ENCODE measurements around the gene SLC6A11. TPM values are rescaled to one million over a fixed set of nuclear protein-coding genes. Genes with fewer than 3 reads are reported as not detected.

Gene SLC6A11
- polyA plus RNA-seq, 2 of the 4 experiments (the other 2 are of a cell fraction): 0.03 TPM

DNA sequence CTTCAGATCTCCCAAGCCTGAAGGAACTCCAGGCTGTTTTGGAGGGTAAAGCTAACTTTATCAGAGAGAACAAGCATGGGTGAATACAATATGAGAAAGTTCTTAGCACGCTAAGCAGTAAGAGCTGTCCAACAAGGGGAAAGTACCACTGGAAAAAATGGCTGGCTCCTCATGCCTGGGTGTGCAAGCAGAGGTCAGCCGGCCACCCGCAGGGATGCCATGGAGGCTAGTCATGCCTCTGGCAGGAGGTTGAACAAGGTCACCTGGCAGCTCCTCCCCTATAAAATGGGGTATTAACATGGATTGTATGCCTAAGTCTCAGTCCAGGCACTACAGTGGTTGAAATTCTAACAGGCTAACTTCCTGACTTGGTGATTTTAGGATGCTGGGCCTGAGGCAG, 101.1 kb downstream of the SLC6A11 start:
- H3K4me1 ChIP-seq: no peaks in the 10 kb centered on the region
- DNase-seq (ENCODE audit: low read depth in 1 of 2, low spot score in 1 of 2) (no peak), FAIRE-seq (no peak), ATAC-seq (peak; percentile 32 to 40; a peak in 2 of 6 replicates)
- TF ChIP-seq EP300 (IDR thresholded peaks at IDR 0.05) (no peak), KDM1A (IDR thresholded peaks at IDR 0.05; ENCODE audit: low read depth) (no peak), ATOH8 (CRISPR knock-in tag; IDR thresholded peaks at IDR 0.05; ENCODE audit: low read depth) (no peak), NR3C1 (IDR thresholded peaks at IDR 0.05) (no peak), CEBPB (IDR thresholded peaks at IDR 0.05) (no peak), TP53 (CRISPR knock-in tag; IDR thresholded peaks at IDR 0.05) (no peak), POLR2A (IDR thresholded peaks at IDR 0.05; ENCODE audit: low read length) (no peak), CBX2 (IDR thresholded peaks at IDR 0.05; ENCODE audit: borderline replicate concordance, low read depth) (no peak), RNF2 (IDR thresholded peaks at IDR 0.05; ENCODE audit: borderline replicate concordance, low read depth) (no peak), RAD21 (conservative IDR thresholded peaks at IDR 0.05 in 1 of 2, IDR thresholded peaks at IDR 0.05 in 1 of 2) (no peak), EHF (CRISPR knock-in tag; IDR thresholded peaks at IDR 0.05) (no peak), JUNB (IDR thresholded peaks at IDR 0.05) (no peak), ESRRA (IDR thresholded peaks at IDR 0.05; ENCODE audit: borderline replicate concordance, low read length) (no peak), HOXB13 (CRISPR knock-in tag; IDR thresholded peaks at IDR 0.05; ENCODE audit: low read depth) (no peak)
- TF ChIP-seq, protein P1, sequence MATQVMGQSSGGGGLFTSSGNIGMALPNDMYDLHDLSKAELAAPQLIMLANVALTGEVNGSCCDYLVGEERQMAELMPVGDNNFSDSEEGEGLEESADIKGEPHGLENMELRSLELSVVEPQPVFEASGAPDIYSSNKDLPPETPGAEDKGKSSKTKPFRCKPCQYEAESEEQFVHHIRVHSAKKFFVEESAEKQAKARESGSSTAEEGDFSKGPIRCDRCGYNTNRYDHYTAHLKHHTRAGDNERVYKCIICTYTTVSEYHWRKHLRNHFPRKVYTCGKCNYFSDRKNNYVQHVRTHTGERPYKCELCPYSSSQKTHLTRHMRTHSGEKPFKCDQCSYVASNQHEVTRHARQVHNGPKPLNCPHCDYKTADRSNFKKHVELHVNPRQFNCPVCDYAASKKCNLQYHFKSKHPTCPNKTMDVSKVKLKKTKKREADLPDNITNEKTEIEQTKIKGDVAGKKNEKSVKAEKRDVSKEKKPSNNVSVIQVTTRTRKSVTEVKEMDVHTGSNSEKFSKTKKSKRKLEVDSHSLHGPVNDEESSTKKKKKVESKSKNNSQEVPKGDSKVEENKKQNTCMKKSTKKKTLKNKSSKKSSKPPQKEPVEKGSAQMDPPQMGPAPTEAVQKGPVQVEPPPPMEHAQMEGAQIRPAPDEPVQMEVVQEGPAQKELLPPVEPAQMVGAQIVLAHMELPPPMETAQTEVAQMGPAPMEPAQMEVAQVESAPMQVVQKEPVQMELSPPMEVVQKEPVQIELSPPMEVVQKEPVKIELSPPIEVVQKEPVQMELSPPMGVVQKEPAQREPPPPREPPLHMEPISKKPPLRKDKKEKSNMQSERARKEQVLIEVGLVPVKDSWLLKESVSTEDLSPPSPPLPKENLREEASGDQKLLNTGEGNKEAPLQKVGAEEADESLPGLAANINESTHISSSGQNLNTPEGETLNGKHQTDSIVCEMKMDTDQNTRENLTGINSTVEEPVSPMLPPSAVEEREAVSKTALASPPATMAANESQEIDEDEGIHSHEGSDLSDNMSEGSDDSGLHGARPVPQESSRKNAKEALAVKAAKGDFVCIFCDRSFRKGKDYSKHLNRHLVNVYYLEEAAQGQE (IDR thresholded peaks at IDR 0.05): no peak
- TF ChIP-seq, protein P2, sequence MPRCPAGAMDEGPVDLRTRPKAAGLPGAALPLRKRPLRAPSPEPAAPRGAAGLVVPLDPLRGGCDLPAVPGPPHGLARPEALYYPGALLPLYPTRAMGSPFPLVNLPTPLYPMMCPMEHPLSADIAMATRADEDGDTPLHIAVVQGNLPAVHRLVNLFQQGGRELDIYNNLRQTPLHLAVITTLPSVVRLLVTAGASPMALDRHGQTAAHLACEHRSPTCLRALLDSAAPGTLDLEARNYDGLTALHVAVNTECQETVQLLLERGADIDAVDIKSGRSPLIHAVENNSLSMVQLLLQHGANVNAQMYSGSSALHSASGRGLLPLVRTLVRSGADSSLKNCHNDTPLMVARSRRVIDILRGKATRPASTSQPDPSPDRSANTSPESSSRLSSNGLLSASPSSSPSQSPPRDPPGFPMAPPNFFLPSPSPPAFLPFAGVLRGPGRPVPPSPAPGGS (IDR thresholded peaks at IDR 0.05): no peak
- ChIA-PET POLR2A (interaction anchor here (0.7 kb wide), 1 partner anchor 56 kb away, joined by 3 read pairs; no protein-coding TSS in a partner anchor), CTCF (interaction anchor here (1.5 to 4.1 kb wide), 2 partner anchors 66 to 143 kb away, joined by 6 to 17 read pairs; no protein-coding TSS in a partner anchor)
- no peaks in the 10 kb centered on the region for H3K9me3 ChIP-seq
- H3K4me3 ChIP-seq: no peak overlapping the region
- 29% methylated on average over 3 of the region's 3 CpGs for WGBS (ENCODE audit: missing lambda C conversion rate)
- H3K27ac ChIP-seq: no peak overlapping the region
- no peak overlapping the region for H3K4me2 ChIP-seq

- DNase-seq (ENCODE audit: low read depth in 1 of 2, low spot score in 1 of 2): no peak
- WGBS (ENCODE audit: missing lambda C conversion rate): 47% methylated on average over 11 of the region's 11 CpGs
- no peak overlapping the region for H3K4me3 ChIP-seq
- TF ChIP-seq CHD4 (IDR thresholded peaks at IDR 0.05; ENCODE audit: borderline replicate concordance): no peak
- no peak for TF ChIP-seq HES2 (IDR thresholded peaks at IDR 0.05)
- no peak for TF ChIP-seq RCOR1 (IDR thresholded peaks at IDR 0.05; ENCODE audit: low read depth, low read length)
- ChIA-PET CTCF (interaction anchor here (1.0 to 4.1 kb wide), 3 partner anchors 11 to 143 kb away, joined by 4 to 17 read pairs (median 6); no protein-coding TSS in a partner anchor), POLR2A (interaction anchor here (0.7 kb wide), 1 partner anchor 57 kb away, joined by 3 read pairs; no protein-coding TSS in a partner anchor)
- H3K9me3 ChIP-seq: no peaks in the 10 kb centered on the region
- H3K4me1 ChIP-seq: no peaks in the 10 kb centered on the region
- no peak for FAIRE-seq
- no peak overlapping the region for H3K4me2 ChIP-seq
- no peak for ATAC-seq
- no peak overlapping the region for H3K27ac ChIP-seq
Observed at GRCh38 chr3:10918011-10918410, 102.0 kb downstream of the SLC6A11 start.
